ENCODE results near the gene DLG2.

DLG2 gene

DNA sequence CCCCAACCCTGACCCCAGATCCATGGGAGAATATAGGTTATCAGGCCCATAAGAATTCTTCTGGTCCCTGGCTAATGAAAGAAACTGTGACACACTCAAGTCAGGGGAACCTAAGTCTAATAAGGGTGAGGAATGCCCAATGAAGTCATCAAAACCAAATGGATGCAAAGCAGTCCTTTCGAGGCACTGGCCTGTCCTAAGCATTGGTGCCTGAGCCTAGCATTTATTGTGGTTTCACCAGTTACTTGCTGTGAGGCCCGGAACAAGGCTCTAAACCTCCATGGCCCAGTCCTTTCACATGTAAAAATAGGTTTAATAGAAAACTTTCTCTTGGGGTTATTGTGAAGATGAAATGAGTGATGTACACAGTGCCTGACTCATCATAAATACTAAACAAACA, 712.6 kb downstream of the DLG2 start:
- DNase-seq (ENCODE audit: low read depth), result no peak
- no peak for TF ChIP-seq CTCF (IDR thresholded peaks at IDR 0.05; ENCODE audit: low read length, missing control alignments)
- no peak overlapping the region for H3K4me3 ChIP-seq (replicated peaks; ENCODE audit: low read depth, low read length)

DNA sequence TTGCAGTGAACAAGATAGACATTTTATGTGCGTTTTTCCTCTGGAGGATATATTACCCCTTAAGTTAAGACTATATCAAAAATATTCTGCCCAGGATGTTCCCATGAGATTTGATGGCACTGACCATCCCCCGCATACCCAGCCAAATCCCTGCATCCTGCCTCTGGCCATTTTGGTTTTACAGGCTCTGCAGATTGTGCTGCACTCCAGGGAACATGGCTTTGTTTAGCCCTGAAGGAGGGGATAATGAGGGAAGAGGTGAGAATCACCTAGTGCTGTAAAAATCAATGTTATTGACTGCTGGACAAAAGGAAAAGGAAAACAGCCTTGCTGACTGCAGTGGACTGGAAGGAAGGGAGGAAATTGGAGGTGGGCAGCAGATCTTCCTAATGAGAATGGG, 717.4 kb downstream of the DLG2 start:
- no peak for TF ChIP-seq CTCF (IDR thresholded peaks at IDR 0.05; ENCODE audit: low read length, missing control alignments)
- DNase-seq (ENCODE audit: low read depth), result no peak
- H3K4me3 ChIP-seq (replicated peaks; ENCODE audit: low read depth, low read length), result no peak overlapping the region

DNA sequence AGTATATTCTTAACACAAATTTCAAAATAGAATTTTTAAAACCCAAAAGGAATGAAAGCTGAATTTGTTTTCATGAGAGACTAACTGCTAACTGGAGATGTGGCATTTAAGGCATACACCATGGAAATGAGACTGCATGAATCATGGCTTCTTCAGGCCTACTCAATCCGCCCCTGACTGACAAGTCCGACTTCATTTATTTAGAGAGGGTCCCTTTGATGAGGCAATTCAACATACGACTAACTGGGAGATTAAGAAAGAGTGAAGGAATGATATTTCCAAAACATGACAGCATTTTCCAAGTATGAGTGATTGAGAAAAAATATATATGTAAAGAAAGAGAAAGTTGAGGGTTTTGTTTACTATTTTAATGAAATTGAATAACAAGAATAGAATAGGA, 720.1 kb downstream of the DLG2 start:
- TF ChIP-seq CTCF (IDR thresholded peaks at IDR 0.05; ENCODE audit: low read length, missing control alignments), result no peak
- DNase-seq (ENCODE audit: low read depth), result peak; percentile 12
- no peak overlapping the region for H3K4me3 ChIP-seq (replicated peaks; ENCODE audit: low read depth, low read length)

GRCh38 chr11:84905411-84905810, 721.7 kb downstream of the DLG2 start:
- DNase-seq (ENCODE audit: low read depth), result peak; percentile 8

DNA sequence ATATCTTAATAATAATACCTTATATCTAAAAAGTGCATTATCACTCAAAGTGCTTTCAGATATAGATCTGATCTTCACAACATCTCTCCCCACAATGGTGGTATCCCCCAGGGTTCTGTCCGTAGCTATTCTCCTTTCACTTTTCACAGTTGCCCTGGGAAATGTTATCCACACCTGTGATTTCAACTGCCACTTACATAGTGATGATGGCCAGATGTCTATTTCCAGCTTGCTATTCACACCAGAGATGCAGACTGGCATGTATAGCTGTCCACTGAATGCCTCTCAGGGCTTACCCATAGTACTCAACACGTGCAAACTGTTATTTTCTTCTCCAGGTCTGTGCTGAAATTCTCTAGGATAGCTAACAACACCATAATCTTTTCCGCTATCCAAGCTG, 724.7 kb downstream of the DLG2 start:
- no peak overlapping the region for H3K4me3 ChIP-seq (replicated peaks; ENCODE audit: low read depth, low read length)
- no peak for TF ChIP-seq CTCF (IDR thresholded peaks at IDR 0.05; ENCODE audit: low read length, missing control alignments)
- DNase-seq (ENCODE audit: low read depth), result no peak

More at GRCh38 chr11:84905411-84905810, 721.7 kb downstream of the DLG2 start:
- TF ChIP-seq CTCF (IDR thresholded peaks at IDR 0.05; ENCODE audit: low read length, missing control alignments), result no peak
- H3K4me3 ChIP-seq (replicated peaks; ENCODE audit: low read depth, low read length), result no peak overlapping the region

GRCh38 chr11:84901991-84902390, 725.2 kb downstream of the DLG2 start:
- H3K4me3 ChIP-seq (replicated peaks; ENCODE audit: low read depth, low read length), result no peak overlapping the region
- DNase-seq (ENCODE audit: low read depth), result peak; percentile 5
- no peak for TF ChIP-seq CTCF (IDR thresholded peaks at IDR 0.05; ENCODE audit: low read length, missing control alignments)

DNA sequence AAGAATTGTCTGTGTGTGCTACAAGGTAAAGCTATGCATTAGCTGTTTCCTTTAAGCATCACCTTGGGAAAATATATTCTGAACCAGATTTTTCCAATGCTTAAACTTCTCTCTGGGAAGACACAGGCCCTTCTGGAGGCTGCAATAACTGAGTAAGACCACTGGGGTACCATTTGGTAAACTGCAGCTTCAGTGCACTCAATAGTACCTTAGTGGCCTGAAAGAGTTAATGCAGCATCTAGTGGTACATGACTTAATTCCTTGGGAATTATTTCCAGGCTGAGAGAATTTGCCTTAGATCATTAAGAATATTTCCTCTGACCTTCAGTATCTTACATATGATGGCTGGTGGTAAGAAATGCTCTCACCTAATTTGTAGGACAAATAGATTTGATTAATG, 727.4 kb downstream of the DLG2 start:
- TF ChIP-seq CTCF (IDR thresholded peaks at IDR 0.05; ENCODE audit: low read length, missing control alignments), result no peak
- no peak for DNase-seq (ENCODE audit: low read depth)
- H3K4me3 ChIP-seq (replicated peaks; ENCODE audit: low read depth, low read length), result no peak overlapping the region
